NCI-H526 (cell line): ENCODE measurements around the gene SCLT1.

ENCODE experiments used
- DNase-seq, 2 experiments: peaks; one replicate each; lab custom pipeline; 2025; lab: John Stamatoyannopoulos, UW

The SCLT1 gene

GRCh38 chr4:128869776-128870509, 223.4 kb downstream of the SCLT1 start:
- no peak for DNase-seq

DNA sequence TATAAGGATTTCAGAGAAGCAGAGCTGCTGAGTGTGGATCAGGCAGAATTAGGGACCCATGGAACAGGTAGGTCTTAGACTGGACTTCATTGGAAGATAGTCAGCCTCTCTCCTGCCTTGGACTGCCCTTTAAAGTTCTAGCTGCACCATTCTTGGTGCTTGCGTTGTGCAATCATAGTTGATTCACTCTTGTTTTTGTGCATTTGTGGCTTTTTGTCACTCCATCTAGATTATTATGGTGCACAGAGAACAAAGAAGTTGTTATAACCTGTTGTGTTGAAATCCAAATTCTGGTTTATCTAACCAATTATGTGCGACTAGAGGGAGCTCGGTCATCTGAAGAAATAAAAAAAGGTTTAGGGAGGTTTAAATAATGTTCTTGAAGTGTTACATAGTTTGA, 224.6 kb downstream of the SCLT1 start:
- no peak for DNase-seq

DNA sequence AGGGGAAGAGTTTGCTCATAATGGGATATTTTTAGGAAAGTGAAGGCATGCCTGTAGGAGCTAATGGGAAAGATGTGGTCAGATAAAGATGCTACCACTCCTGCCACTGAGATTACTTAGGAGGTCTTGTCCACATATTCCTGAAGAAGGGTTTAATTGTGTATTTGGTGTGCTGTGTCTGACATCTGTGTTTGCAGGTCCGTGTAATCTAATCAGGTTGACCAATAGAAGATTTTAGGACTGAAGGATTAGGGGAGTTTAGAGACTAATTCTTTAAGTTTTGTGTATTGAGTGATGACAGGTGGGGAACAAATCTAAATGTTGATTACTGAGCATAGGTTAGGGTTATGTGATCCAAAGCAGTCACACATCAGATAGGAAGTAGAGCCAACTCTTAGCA, 226.6 kb downstream of the SCLT1 start:
- DNase-seq = no peak

GRCh38 chr4:128866269-128866668, 227.1 kb downstream of the SCLT1 start:
- peak; percentile 73 to 76 for DNase-seq

GRCh38 chr4:128865132-128865531, 228.2 kb downstream of the SCLT1 start:
- no peak for DNase-seq

- peak; percentile 54 to 85 for DNase-seq
Measured at GRCh38 chr4:128863312-128864075, 229.8 kb downstream of the SCLT1 start.

DNA sequence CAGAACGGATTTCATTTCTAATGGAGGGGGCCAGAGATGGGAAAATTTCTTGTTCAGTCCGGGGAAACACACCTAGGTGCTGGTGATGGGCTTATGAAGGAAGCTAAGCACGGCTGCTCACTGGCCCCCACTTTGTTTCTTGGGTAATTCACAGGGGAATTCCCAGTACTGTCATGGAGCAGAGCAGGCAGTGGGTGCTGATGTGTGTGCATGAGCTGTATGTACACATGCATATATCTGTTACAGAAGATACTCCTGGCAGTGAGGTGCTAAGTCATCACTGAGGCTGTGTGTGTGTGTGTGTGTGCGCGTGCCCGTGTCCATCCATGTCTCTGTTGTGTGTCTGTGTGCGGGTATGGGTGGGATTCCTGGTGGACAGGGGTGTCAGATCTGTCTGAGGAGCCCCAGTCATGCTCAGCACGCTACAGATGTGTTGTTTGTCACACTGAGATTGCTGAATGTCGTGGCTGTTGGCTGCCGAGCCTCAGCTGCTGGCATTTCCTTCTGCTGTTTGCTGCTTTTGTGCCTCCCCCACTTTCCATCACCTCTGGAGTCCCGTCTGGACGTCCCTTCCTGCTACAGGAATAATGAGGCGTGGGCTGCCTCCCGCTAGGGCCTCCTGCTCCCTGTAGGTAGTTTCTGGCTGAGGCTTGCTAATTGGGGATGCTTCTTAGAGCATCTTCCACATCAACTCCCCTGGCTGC, 230.6 kb downstream of the SCLT1 start:
- DNase-seq = no peak

DNA sequence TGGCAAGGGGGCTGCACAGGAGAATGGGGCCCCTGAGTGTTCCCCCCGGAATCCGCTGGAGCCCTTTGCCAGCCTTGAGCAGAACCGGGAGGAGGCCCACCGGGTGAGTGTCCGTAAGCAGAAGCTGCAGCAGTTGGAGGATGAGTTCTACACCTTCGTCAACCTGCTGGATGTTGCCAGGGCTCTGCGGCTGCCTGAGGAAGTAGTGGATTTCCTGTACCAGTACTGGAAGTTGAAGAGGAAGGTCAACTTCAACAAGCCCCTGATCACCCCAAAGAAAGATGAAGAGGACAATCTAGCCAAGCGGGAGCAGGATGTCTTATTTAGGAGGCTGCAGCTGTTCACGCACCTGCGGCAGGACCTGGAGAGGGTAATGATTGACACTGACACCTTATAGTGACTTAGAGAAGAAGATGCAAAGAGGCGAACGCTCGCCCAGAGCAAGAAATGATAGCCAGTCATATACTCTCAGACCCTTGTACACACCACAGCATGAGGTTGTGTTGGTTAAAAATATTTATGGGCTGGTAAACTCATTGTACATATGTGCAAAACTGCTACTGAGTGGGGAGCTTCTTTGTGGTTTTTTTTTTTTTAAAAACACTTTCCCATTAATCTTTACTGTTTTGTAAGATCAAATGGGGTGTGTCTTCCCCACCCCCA, 231.4 kb downstream of the SCLT1 start:
- no peak for DNase-seq

DNA sequence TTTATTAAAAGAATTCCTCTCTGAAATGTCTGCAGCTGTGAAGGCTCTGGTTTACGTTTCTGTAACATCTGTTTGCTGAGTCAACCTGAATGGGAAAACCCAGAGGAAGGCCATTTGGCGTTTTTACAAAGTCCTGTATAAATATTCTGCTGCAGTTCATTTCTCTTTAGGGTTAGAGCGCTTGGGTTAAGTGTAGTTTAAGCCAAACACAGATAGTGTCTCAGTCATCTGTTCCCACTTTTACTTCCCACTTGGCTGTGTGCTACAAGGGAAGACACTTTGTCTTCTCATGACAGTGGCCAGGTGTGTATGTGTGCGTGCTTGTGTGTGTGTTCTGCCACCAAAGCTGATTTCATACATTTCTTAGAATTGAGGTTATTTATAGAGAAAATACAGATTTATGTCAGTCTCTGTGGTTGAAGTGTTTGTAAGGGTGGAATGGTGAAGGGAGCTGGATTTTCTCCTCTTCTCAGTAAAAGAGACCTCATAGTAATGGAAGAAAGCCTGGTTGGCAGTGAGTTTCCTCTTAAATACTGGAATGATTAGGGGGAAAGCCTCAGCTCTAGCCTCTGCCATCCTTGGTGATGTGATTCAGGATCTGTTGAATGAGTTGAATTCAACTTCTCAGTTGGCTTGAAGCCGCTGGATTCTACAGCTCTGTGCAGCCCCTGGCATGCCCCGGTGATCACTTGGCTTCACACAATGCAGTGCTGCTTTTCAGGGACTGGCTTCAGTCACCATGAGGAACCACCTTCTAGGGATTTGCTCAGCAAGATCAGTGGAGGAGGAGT, 233.3 kb downstream of the SCLT1 start:
- DNase-seq = no peak

- DNase-seq = no peak
Measured at GRCh38 chr4:128858879-128859671, 234.3 kb downstream of the SCLT1 start.

DNA sequence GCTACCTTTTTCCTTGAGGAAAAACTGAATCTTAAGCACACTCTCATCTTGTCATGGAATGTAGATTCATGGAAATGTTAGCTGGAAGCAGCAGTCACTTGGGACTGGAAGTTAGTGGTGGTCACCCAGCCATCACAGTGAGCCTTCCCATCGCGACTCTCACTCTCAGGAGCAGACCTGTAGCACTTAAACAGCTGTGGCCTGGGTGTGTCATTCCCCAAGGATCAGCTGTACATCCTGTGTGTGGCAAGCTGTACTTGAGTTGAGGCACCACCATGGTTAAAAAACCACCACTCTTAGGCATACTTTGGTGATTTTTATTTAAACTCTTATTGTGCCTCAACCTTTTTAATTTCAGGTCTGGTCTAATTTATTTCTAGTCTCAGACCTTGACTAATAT, 237.1 kb downstream of the SCLT1 start:
- DNase-seq = no peak

GRCh38 chr4:128855621-128856020, 237.7 kb downstream of the SCLT1 start:
- DNase-seq = no peak

DNA sequence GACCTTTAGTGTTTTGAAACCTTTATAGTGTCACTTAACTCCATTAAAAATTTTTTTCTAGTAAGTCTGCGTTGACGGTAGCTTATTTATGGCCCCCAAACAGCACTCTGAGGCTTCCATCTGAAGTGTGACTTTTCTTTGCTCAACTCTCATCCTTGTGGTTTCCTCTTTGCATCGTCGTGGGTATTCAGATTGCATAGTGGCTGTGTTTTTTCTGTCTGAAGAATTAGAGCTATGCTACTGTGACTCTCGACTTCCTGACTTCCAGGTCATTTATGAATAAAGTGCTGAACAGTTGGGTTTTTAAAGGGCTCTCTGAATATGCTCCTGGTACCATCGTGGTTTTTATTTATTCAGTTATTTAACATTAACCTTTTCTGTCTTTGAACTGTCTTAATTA, 238.9 kb downstream of the SCLT1 start:
- no peak for DNase-seq

DNA sequence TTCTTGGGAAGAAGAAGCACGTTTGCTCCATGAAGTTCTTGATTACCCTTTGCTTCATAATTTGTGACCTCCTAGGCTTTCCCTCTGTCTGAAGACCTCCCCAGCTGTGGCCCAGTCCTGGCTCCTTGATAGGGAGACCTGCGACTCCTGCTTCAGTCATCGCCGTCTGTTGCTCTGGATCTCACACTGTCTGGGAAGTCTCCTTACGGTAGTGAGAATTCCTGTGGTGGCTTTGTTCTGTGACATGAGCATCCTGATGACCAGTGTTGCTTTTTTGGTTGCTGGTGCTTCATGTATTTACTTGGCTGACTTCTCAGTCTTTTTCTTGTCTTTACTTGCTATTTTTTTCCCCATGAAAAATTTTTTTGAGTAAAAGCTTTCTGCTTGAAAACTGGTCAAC, 239.6 kb downstream of the SCLT1 start:
- no peak for DNase-seq

- DNase-seq = no peak
Measured at GRCh38 chr4:128850252-128850651, 243.1 kb downstream of the SCLT1 start.

DNA sequence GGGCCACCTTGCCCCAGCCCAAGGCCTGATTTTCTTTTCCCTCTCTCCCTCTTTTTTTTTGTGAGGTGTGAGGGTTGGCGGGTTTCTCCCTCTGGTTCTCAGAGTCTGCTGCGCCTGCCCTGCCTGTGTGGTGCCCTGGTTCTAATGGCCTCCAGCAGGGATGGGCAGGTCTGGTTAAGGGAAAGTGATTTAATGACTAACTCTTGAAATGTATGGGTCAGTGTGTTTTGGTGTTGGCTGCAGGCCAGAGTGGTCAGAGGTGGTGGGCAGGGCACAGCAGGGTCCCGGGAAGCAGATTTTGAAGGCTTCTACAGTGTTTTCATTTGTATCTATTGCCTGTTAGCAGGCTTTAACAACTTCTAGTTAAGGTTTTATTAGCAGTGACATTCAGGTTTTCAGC, 244.9 kb downstream of the SCLT1 start:
- no peak for DNase-seq

DNA sequence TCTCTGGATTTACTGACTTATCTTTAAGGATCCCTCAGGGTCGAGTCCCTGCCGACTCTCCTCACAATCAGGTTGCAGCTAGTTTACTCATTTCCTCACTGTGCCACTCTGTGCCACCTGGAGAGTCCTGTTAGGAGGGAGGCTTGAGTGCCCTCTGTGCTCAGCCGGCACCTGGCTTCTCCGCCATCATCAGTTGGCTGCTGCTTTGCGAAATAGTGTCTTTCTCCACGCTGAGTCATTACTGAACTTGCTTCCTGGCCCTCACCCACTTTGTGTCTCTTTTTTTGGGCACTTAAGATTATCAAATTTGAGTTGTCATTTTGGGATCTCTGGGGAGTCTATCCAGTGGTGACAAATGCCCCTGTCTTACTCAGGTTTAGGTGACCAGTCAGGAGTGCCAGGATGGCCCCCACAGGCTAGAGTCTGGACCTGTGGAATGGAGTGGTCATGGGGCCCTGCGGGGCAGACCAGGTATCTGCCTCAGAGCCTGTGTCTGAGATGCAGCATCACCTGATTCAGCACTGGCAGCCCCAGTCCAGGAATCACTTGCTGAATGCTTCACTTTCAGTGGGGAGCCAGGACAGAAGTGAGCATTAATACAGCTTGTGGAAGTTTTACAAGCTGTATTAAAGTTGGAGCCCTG, 246.1 kb downstream of the SCLT1 start:
- no peak for DNase-seq

- peak; percentile 24 to 54 for DNase-seq
Measured at GRCh38 chr4:128846063-128846462, 247.3 kb downstream of the SCLT1 start.

GRCh38 chr4:128844931-128845330, 248.4 kb downstream of the SCLT1 start:
- no peak for DNase-seq

GRCh38 chr4:128841402-128841801, 251.9 kb downstream of the SCLT1 start:
- no peak for DNase-seq
